Ishikawa (cell line): ENCODE measurements around the gene RASAL3.

Experiments
- CEBPB ChIP-seq: IDR thresholded peaks from 2 replicates; pipeline ENCODE4 v1.6.1; 2012
- CREB1 ChIP-seq: IDR thresholded peaks from 2 replicates; pipeline ENCODE4 v1.6.1; 2012; ENCODE audit warnings: low read depth
- EGR1 ChIP-seq: IDR thresholded peaks from 2 replicates; pipeline ENCODE4 v1.6.1; 2012
- EP300 ChIP-seq: IDR thresholded peaks from 2 replicates; pipeline ENCODE4 v1.6.1; 2012; ENCODE audit warnings: borderline replicate concordance
- FOXM1 ChIP-seq: IDR thresholded peaks from 2 replicates; pipeline ENCODE4 v1.6.1; 2012; ENCODE audit warnings: low read depth, borderline replicate concordance
- MAX ChIP-seq: IDR thresholded peaks from 2 replicates; pipeline ENCODE4 v1.6.1; 2012
- NFIC ChIP-seq: IDR thresholded peaks from 2 replicates; pipeline ENCODE4 v1.6.1; 2012
- RAD21 ChIP-seq: IDR thresholded peaks from 2 replicates; pipeline ENCODE4 v1.6.1; 2012; ENCODE audit warnings: low read depth
- REST ChIP-seq: IDR thresholded peaks from 2 replicates; pipeline ENCODE4 v1.6.1; 2012; ENCODE audit warnings: low read depth, mild to moderate bottlenecking
- TAF1 ChIP-seq: IDR thresholded peaks from 2 replicates; pipeline ENCODE4 v1.6.1; 2012; ENCODE audit warnings: low read depth, mild to moderate bottlenecking
- TCF12 ChIP-seq: IDR thresholded peaks from 2 replicates; pipeline ENCODE4 v1.6.1; 2012; ENCODE audit warnings: low read depth
- TEAD4 ChIP-seq: IDR thresholded peaks from 2 replicates; pipeline ENCODE4 v1.6.1; 2012
- USF1 ChIP-seq: IDR thresholded peaks from 2 replicates; pipeline ENCODE4 v1.6.1; 2012
- YY1 ChIP-seq: IDR thresholded peaks from 2 replicates; pipeline ENCODE4 v1.6.1; 2012; ENCODE audit warnings: low read depth
- ZBTB7A ChIP-seq: IDR thresholded peaks from 2 replicates; pipeline ENCODE4 v1.6.1; 2012; ENCODE audit warnings: low read depth

RASAL3 gene

GRCh38 chr19:15436012-15436825 lies 28.1 kb downstream of the RASAL3 start:
- TF ChIP-seq CEBPB (no peak), FOXM1 (no peak), RAD21 (no peak), CREB1 (no peak)

- no peak for TF ChIP-seq USF1
Measured at GRCh38 chr19:15433519-15434069, 30.8 kb downstream of the RASAL3 start.

GRCh38 chr19:15432629-15433518 lies 31.5 kb downstream of the RASAL3 start:
- TF ChIP-seq EGR1 (0 out of 2 replicates have a peak, but pooled peaks have one; percentile 10), MAX (peak; percentile 65; the same call in 1 of the 2 replicates), REST (no peak), YY1 (peak; percentile 94), TAF1 (peak; percentile 65; the same call in 1 of the 2 replicates), CEBPB (no peak), TCF12 (peak; percentile 35; the same call in 1 of the 2 replicates), USF1 (peak; percentile 73)

- no peak for TF ChIP-seq TEAD4
Measured at GRCh38 chr19:15432018-15432494, 32.3 kb downstream of the RASAL3 start.

- no peak for TF ChIP-seq REST
- TF ChIP-seq FOXM1, result no peak
- no peak for TF ChIP-seq CREB1
- TF ChIP-seq YY1, result no peak
Measured at GRCh38 chr19:15431396-15432017, 32.8 kb downstream of the RASAL3 start.

- TF ChIP-seq EGR1 (no peak), TCF12 (no peak), YY1 (no peak), EP300 (no peak), TEAD4 (no peak), CEBPB (no peak), NFIC (no peak), TAF1 (no peak), ZBTB7A (no peak), USF1 (no peak), FOXM1 (no peak), CREB1 (no peak), REST (no peak), MAX (no peak), RAD21 (no peak)
Measured at GRCh38 chr19:15430526-15431120, 33.7 kb downstream of the RASAL3 start.
